ENCODE measurements around the gene RABEPK.
"Not testable (repeated sequence)": the region's sequence is repeated elsewhere in the genome, so short reads cannot be mapped to it uniquely, and the experiment has no call there.

Gene RABEPK

DNA sequence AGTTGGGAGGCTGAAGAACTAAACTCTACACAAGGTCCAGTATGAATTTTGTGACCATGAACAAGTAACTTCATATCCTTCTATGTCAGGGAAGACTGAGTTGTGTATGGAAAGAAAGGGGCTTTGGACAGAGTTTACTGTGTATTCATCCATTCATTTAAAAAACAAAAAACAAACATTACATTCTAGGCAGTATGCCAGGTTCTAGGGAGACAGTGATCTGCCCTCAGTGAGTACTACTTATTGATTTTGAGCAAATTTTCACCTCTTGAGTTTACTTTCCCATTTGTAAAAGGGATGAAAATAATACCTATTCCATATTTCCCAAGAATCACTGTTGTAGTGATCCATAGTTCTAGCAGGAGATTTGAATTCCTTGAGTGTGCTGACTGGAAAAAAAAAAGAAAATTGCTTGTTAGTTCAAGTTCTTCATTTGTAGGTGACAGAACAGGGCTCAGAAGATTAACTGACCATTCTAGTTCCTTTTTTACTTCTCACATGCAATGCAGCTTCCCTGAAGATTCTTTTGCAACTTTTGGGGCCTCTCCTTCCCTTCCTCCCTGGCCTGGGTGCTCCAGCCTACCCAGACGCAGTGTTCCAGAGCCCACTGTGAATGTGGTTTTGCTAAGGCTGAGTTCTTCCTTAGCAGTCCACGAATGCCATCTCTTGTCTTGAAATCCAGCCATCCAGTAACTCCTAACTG is 58.6 kb downstream of the RABEPK start:
- no peak for FAIRE-seq
- DNase-seq (ENCODE audit: insufficient read length) = no peak
- TF ChIP-seq TAF1 (IDR thresholded peaks at IDR 0.05; ENCODE audit: borderline replicate concordance, low read depth, low read length) = no peak
- no peak for TF ChIP-seq POLR2A (IDR thresholded peaks at IDR 0.05; ENCODE audit: low read depth, low read length)
- no peak for TF ChIP-seq POLR2AphosphoS5 (IDR thresholded peaks at IDR 0.05; ENCODE audit: low read depth, low read length)

DNA sequence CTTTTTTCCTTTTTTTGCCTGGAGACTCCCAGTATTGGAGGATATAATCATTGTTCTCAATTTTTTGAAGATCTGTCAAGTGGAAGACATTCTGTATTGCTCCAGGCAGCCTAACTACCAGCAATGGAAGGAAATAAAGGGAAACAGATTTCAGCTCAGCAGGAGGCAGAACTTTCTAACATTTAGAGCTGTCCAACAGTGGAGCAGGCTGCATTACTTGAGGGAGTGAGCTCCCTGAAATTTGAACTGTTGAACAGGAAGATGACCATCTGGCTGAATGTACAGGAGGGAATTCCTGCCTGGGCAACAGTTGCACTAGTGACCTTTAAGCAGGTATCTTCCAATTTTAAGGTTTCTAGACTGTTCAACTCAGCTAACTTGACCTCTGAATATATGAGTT is 60.2 kb downstream of the RABEPK start:
- FAIRE-seq (no peak), DNase-seq (ENCODE audit: insufficient read length) (no peak)
- no peak for TF ChIP-seq TAF1 (IDR thresholded peaks at IDR 0.05; ENCODE audit: borderline replicate concordance, low read depth, low read length)
- TF ChIP-seq POLR2AphosphoS5 (IDR thresholded peaks at IDR 0.05; ENCODE audit: low read depth, low read length) = no peak
- no peak for TF ChIP-seq POLR2A (IDR thresholded peaks at IDR 0.05; ENCODE audit: low read depth, low read length)

DNA sequence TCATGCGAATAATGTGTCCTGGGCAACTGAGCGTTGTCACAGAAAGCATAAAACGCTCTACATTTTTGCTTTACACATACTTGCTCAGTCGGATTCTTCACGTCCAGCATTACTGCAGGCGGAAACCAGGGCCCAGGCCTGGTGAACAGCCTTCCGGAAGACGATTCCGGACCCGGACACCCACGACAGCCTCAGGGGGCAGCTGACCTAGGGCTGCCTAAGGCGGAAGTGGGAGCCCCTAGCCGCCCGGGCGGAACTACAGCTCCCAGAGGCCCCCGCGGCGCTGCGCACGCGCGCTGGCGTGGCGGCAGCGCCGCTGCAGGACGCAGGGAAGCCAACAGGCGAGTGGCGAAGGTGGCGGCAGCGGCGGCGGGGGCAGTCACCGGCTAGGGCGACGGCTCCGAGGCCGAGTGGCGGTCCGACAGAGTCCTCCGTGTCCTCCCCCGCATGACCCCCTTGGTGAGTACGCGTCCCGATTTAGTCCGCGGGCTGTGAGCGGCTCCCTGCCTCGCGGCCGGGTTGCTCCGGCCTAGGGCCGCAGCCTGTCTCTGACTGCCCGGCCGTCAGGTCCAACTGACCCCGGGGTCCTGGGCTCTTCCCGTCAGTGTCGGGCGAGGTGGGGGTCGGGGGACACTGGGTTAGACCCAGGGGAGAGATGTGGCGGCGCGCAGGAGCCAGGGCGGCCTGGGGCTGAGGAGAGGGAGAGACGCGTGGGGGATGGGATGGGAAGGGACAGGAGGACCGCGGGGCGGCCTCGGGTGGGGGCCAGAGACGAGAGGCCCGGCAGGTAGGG is 61.4 kb downstream of the RABEPK start, which contains the start of gene GAPVD1:
Gene GAPVD1 (plus strand): TSS at position 326 of the 793 bp plus-strand sequence. CDS start 37,096 bp downstream, outside the sequence.
- FAIRE-seq (peak; percentile 96), DNase-seq (ENCODE audit: insufficient read length) (peak; percentile 98)
- TF ChIP-seq POLR2A (IDR thresholded peaks at IDR 0.05; ENCODE audit: low read depth, low read length) (peak; percentile 85), TAF1 (IDR thresholded peaks at IDR 0.05; ENCODE audit: borderline replicate concordance, low read depth, low read length) (peak; percentile 52; the same call in 1 of the 2 replicates), POLR2AphosphoS5 (IDR thresholded peaks at IDR 0.05; ENCODE audit: low read depth, low read length) (peak; percentile 88)

DNA sequence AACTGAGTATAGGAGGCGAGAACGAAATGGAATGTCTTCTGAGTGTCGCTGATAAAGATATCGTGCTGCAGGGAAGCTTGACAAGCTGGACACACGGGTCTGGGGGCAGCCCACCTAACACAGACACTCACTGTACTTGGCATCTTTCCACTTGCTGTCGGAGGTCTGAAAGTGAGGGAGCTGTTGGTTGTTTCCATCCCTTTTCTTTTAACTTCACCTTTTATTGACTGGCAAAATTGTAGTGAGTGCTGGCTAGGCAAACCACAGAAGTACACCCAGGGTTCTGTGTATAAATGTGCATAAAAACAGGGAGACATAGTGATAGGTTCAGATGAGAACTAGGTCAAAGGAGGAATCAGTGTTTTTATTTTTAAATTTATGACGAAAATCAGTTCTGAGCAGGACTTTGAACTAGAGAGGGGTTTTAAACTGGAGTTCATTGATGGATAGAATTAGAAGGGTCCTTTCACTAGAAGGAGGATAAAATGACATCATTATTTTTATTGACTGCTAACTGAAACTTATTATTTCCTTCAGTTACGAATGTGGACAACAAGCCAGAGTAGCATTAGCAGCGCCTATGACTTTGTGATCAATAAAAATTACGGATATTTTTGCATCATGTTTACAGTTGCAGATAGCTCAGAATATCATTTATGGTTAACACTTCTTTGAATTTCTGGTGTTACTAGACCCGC is 62.1 kb downstream of the RABEPK start:
- DNase-seq (ENCODE audit: insufficient read length) (no peak), FAIRE-seq (no peak)
- no peak for TF ChIP-seq POLR2AphosphoS5 (IDR thresholded peaks at IDR 0.05; ENCODE audit: low read depth, low read length)
- TF ChIP-seq TAF1 (IDR thresholded peaks at IDR 0.05; ENCODE audit: borderline replicate concordance, low read depth, low read length) = no peak
- no peak for TF ChIP-seq POLR2A (IDR thresholded peaks at IDR 0.05; ENCODE audit: low read depth, low read length)

DNA sequence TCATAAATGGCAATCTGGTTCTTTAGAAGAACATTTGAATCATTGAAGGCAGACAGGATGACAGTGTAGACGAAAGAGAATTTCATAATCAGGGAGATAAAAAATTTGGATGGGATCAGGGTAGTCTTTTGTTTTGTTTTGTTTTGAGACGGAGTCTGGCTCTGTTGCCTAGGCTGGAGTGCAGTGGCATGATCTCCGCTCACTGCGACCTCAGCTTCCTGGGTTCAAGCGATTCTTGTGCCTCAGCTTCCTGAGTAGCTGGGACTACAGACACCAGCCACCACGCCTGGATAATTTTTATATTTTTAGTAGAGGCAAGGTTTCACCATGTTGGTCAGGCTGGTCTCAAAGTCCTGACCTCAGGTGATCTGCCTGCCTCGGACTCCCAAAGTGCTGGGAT is 63.7 kb downstream of the RABEPK start:
- not testable (repeated sequence) for FAIRE-seq; DNase-seq (ENCODE audit: insufficient read length)

DNA sequence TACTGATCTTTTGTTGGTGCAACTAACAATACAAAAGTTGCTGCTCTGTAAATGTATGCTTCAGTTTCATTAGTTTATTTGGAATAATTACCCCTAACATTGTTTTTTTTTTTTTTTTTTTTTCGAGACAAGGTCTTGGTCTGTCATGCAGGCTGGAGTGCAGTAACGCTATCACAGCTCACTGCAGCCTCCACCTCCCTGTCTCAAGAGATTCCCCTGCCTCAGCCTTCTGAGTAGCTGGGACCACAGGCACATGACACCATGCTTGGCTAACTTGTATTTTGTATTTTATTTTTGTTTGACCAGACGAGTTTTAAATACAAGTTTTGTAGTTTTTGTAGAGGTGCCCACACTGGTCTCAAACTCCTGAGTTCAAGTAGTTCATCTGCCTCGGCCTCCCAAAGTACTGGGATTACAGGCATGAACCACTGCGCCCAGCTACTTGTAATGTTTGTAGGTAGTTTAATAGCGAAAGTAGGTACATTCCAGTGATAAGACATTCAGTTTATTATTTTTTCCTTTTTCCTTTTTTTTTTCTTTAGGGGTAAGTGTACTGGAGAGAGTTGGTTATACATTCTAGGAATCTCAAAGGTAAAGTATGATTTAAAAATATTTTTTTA is 68.2 kb downstream of the RABEPK start:
- FAIRE-seq (no peak), DNase-seq (ENCODE audit: insufficient read length) (no peak)
- TF ChIP-seq POLR2AphosphoS5 (IDR thresholded peaks at IDR 0.05; ENCODE audit: low read depth, low read length) (no peak), POLR2A (IDR thresholded peaks at IDR 0.05; ENCODE audit: low read depth, low read length) (no peak), TAF1 (IDR thresholded peaks at IDR 0.05; ENCODE audit: borderline replicate concordance, low read depth, low read length) (no peak)

DNA sequence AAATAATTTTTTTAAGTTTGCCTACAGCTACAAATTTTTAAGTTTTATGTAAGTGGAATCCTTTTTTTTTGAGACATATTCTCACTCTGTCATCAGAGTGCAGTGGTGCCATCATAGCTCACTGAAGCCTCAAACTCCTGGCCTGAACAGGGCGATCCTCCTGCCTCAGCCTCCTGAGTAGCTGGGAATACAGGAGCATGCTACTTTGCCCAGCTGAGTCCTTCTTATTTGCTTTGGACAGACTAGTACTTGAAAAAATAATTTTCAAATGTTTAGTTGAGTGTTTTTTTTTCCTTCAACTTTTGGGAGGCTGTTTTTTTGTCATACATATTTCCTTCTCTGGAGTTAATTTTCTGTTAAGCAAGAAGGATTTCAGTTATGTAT is 68.7 kb downstream of the RABEPK start:
- TF ChIP-seq TAF1 (IDR thresholded peaks at IDR 0.05; ENCODE audit: borderline replicate concordance, low read depth, low read length) = no peak
- DNase-seq (ENCODE audit: insufficient read length) (no peak), FAIRE-seq (no peak)

DNA sequence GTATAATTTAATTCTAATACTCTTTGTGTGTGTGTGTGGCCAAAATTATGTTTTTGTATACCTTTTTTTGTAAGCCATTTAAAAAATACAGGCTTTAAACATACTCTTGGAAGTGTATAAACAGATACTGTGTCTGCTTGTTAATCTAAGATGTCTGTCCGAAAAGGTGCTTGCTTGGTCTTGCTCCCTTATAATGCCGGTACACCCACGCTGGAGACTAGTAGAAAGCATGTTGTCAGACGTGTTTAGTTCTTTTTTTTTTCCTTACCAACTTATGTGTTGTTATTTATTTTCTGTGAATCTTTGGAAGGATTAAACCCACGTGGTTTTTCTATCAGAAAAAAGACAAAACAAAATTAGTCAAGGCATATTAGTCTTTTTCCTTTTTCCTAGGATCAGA is 70.7 kb downstream of the RABEPK start:
- no peak for TF ChIP-seq POLR2AphosphoS5 (IDR thresholded peaks at IDR 0.05; ENCODE audit: low read depth, low read length)
- TF ChIP-seq POLR2A (IDR thresholded peaks at IDR 0.05; ENCODE audit: low read depth, low read length) = no peak
- TF ChIP-seq TAF1 (IDR thresholded peaks at IDR 0.05; ENCODE audit: borderline replicate concordance, low read depth, low read length) = no peak
- FAIRE-seq (no peak), DNase-seq (ENCODE audit: insufficient read length) (no peak)

DNA sequence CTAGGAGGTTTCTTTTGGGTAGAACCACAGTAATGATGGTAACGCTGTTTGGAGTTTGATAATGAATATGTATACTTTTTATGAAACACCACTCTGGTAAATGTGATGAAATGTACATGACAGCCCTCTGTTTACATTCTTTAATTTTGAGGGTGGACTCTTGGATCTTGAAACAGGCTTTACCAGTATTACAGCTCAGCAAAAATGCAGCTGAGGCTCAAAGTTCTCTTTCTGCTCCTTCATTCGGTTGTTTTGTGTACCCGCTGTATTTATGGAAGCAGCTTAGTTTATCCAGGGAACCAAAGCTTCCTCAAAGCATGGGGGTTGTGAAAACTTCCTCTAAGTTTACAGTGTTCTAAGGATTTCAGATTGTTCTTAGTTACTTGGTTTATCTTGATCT is 72.4 kb downstream of the RABEPK start:
- no peak for TF ChIP-seq POLR2A (IDR thresholded peaks at IDR 0.05; ENCODE audit: low read depth, low read length)
- TF ChIP-seq POLR2AphosphoS5 (IDR thresholded peaks at IDR 0.05; ENCODE audit: low read depth, low read length) = no peak
- TF ChIP-seq TAF1 (IDR thresholded peaks at IDR 0.05; ENCODE audit: borderline replicate concordance, low read depth, low read length) = no peak
- FAIRE-seq = no peak
- no peak for DNase-seq (ENCODE audit: insufficient read length)

DNA sequence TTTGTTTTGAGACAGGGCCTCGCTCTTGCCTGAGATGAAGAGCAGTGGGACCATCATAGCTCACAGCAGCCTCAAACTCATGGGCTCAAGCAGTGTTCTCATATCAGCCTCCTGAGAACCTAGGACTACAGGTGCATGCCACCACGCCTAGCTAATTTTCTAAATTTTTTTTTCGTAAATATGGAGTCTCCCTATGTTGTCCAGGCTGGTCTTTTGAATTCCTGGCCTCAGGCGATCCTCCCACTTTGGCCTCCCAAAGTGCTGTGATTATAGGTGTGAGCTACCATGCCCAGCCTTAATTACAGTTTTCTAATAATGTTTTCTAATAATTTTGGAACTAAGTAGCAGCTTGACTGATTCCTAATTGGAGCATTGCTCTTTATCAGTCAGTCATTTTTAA is 76.4 kb downstream of the RABEPK start:
- no peak for TF ChIP-seq POLR2AphosphoS5 (IDR thresholded peaks at IDR 0.05; ENCODE audit: low read depth, low read length)
- no peak for TF ChIP-seq TAF1 (IDR thresholded peaks at IDR 0.05; ENCODE audit: borderline replicate concordance, low read depth, low read length)
- no peak for TF ChIP-seq POLR2A (IDR thresholded peaks at IDR 0.05; ENCODE audit: low read depth, low read length)
- no peak for FAIRE-seq
- no peak for DNase-seq (ENCODE audit: insufficient read length)

DNA sequence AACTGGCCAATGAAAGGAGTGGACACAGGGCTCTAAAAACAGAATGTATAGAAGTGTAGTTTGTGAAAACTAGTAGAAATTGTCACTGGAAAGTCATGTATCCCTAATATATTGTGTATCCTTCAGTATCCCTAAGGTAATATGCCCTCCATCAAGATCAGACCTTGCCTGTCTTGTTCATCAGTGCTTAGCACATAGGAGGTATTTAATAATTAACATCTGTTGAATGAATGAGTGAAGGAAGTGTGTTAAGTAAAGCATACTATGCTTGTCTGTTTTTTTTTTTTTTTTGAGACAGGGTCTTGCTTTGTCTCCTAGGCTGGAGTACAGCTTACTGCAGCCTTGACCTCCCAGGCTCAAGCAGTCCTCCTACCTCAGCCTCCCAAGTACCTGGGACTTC is 77.1 kb downstream of the RABEPK start:
- FAIRE-seq (no peak), DNase-seq (ENCODE audit: insufficient read length) (no peak)
- TF ChIP-seq TAF1 (IDR thresholded peaks at IDR 0.05; ENCODE audit: borderline replicate concordance, low read depth, low read length) = no peak
- no peak for TF ChIP-seq POLR2AphosphoS5 (IDR thresholded peaks at IDR 0.05; ENCODE audit: low read depth, low read length)

All from GM12892 (cell line).